Loucy (cell line): ENCODE measurements around the gene CUEDC1.

Source experiments
- H2AFZ ChIP-seq: fragments of 200-600 bp; sonication (generic); 2 replicates; pipeline ENCODE4 v1.6.0; 2016; ENCODE audit warnings: antibody characterized with exemption, mild to moderate bottlenecking, low read length, moderate library complexity
- H3F3A ChIP-seq: fragments of 200-600 bp; 2 replicates; pipeline ENCODE4 v1.6.0; 2016; ENCODE audit warnings: antibody characterized with exemption, low read depth, mild to moderate bottlenecking
- H3K27me3 ChIP-seq: fragments of 200-600 bp; sonication (generic); 2 replicates; pipeline ENCODE4 v1.6.1; 2014; ENCODE audit warnings: low read length, mild to moderate bottlenecking; ENCODE audit not compliant: insufficient read depth, poor library complexity, severe bottlenecking
- H3K36me3 ChIP-seq: fragments of 200-600 bp; sonication (generic); 2 replicates; pipeline ENCODE4 v1.6.1; 2016; ENCODE audit warnings: low read length; ENCODE audit not compliant: insufficient read depth
- H3K4me1 ChIP-seq: fragments of 200-600 bp; sonication (generic); 2 replicates; pipeline ENCODE4 v1.5.1; 2014; ENCODE audit warnings: low read length, mild to moderate bottlenecking; ENCODE audit not compliant: insufficient read depth, poor library complexity, severe bottlenecking
- H3K4me2 ChIP-seq: fragments of 200-600 bp; sonication (generic); 2 replicates; pipeline ENCODE4 v1.6.0; 2014; ENCODE audit warnings: antibody characterized with exemption, low read length, low read depth, mild to moderate bottlenecking; ENCODE audit not compliant: poor library complexity, severe bottlenecking
- H3K4me3 ChIP-seq: fragments of 200-600 bp; sonication (generic); 2 replicates; pipeline ENCODE4 v1.5.1; 2014; ENCODE audit warnings: low read length, mild to moderate bottlenecking, mixed read lengths; ENCODE audit not compliant: poor library complexity, severe bottlenecking
- H3K79me2 ChIP-seq: fragments of 200-600 bp; sonication (generic); 2 replicates; pipeline ENCODE4 v1.6.1; 2014; ENCODE audit warnings: low read length; ENCODE audit not compliant: insufficient read depth
- H3K9ac ChIP-seq: fragments of 200-600 bp; sonication (generic); 2 replicates; pipeline ENCODE4 v1.6.0; 2014; ENCODE audit warnings: mild to moderate bottlenecking, low read depth, low read length, moderate library complexity; ENCODE audit not compliant: poor library complexity, severe bottlenecking
- H3K9me2 ChIP-seq: fragments of 200-600 bp; sonication (generic); replicated peaks from 2 replicates; pipeline ENCODE4 v1.6.1; 2016; ENCODE audit warnings: low read depth, low read length, mixed read lengths
- H3K9me3 ChIP-seq: fragments of 200-600 bp; sonication (generic); 2 replicates; pipeline ENCODE4 v1.6.1; 2014; ENCODE audit warnings: mild to moderate bottlenecking, antibody characterized with exemption, low read length, low read depth; ENCODE audit not compliant: insufficient read depth
- H4K20me1 ChIP-seq: fragments of 200-600 bp; sonication (generic); 2 replicates; pipeline ENCODE4 v1.6.0; 2014; ENCODE audit warnings: antibody characterized with exemption, low read length, mild to moderate bottlenecking; ENCODE audit not compliant: insufficient read depth, poor library complexity, severe bottlenecking
- EZH2phosphoT487 ChIP-seq: fragments of 200-600 bp; IDR thresholded peaks from 2 replicates; pipeline ENCODE4 v1.6.1; 2018; ENCODE audit warnings: antibody characterized with exemption, mild to moderate bottlenecking, moderate library complexity, borderline replicate concordance
- TF ChIP-seq, protein P1 (sequence below): fragments of 200-600 bp; sonication (generic); conservative IDR thresholded peaks from 2 replicates; pipeline ENCODE4 v1.5.1; 2014; ENCODE audit warnings: mild to moderate bottlenecking, antibody characterized with exemption, low read length

Gene CUEDC1

DNA sequence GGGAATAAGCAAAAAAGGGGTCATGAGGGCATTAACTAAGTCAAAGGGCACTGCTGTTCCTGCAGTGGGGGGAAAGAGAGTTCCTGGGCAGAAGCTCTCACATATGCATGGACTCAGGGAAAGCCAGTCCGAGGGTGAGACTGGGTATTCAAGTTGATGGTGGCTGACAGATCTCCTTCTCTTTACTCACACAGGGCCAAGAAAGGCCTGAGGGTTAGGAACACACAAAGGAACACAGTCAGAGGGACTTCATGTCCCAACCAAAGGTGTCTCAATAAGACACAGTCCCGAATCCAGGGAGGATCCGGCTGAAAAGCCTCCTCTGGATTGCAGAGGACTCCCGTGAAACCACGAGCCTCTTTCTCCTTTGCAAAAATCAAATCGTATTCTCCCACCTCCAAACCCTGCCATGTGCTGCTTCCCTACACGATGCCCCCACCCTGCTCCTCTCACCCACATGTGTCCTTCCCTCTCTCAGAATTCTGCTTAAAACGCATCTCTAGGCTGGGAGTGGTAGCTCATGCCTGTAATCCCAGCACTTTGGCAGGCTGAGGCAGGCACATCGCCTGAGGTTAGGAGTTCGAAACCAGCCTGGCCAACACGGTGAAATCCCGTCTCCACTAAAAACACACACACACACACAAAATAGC, 23.6 kb downstream of the CUEDC1 start:
- peaks cover 9% of the 10 kb centered on the region for H3K4me1 ChIP-seq
- no peaks in the 10 kb centered on the region for H3K9me2 ChIP-seq
- H3K27me3 ChIP-seq: no peaks in the 10 kb centered on the region
- no peaks in the 10 kb centered on the region for H4K20me1 ChIP-seq
- no peak overlapping the region for H2AFZ ChIP-seq
- no peaks in the 10 kb centered on the region for H3K79me2 ChIP-seq
- TF ChIP-seq, protein P1, sequence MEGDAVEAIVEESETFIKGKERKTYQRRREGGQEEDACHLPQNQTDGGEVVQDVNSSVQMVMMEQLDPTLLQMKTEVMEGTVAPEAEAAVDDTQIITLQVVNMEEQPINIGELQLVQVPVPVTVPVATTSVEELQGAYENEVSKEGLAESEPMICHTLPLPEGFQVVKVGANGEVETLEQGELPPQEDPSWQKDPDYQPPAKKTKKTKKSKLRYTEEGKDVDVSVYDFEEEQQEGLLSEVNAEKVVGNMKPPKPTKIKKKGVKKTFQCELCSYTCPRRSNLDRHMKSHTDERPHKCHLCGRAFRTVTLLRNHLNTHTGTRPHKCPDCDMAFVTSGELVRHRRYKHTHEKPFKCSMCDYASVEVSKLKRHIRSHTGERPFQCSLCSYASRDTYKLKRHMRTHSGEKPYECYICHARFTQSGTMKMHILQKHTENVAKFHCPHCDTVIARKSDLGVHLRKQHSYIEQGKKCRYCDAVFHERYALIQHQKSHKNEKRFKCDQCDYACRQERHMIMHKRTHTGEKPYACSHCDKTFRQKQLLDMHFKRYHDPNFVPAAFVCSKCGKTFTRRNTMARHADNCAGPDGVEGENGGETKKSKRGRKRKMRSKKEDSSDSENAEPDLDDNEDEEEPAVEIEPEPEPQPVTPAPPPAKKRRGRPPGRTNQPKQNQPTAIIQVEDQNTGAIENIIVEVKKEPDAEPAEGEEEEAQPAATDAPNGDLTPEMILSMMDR: no peak
- no peak for TF ChIP-seq EZH2phosphoT487
- no peak overlapping the region for H3K4me2 ChIP-seq
- H3K4me3 ChIP-seq: no peak overlapping the region
- H3K9ac ChIP-seq: no peak overlapping the region
- H3K36me3 ChIP-seq: no peaks in the 10 kb centered on the region
- no peaks in the 10 kb centered on the region for H3K9me3 ChIP-seq
- H3F3A ChIP-seq: no peaks in the 10 kb centered on the region

- Histone ChIP-seq H3K79me2 (no peaks in the 10 kb centered on the region), H3K4me1 (peaks cover 6% of the 10 kb centered on the region), H3K4me3 (no peak overlapping the region), H3K36me3 (no peaks in the 10 kb centered on the region), H3K9me3 (no peaks in the 10 kb centered on the region), H4K20me1 (no peaks in the 10 kb centered on the region), H3K9ac (no peak overlapping the region), H3K27me3 (no peaks in the 10 kb centered on the region), H2AFZ (no peak overlapping the region), H3K9me2 (no peaks in the 10 kb centered on the region), H3K4me2 (no peak overlapping the region), H3F3A (no peaks in the 10 kb centered on the region)
- no peak for TF ChIP-seq EZH2phosphoT487
- TF ChIP-seq, protein P1: no peak
Observed at GRCh38 chr17:57930239-57930638, 25.0 kb downstream of the CUEDC1 start.

GRCh38 chr17:57929386-57929785, 25.8 kb downstream of the CUEDC1 start:
- Histone ChIP-seq H3K4me3 (no peak overlapping the region), H3K79me2 (no peaks in the 10 kb centered on the region), H3K9ac (no peak overlapping the region), H4K20me1 (no peaks in the 10 kb centered on the region), H3K36me3 (no peaks in the 10 kb centered on the region), H3K27me3 (no peaks in the 10 kb centered on the region), H2AFZ (no peak overlapping the region; the same call in 1 of the 2 replicates), H3K4me2 (no peak overlapping the region), H3K9me2 (no peaks in the 10 kb centered on the region), H3K4me1 (peaks cover 14% of the 10 kb centered on the region), H3F3A (no peaks in the 10 kb centered on the region), H3K9me3 (no peaks in the 10 kb centered on the region)
- TF ChIP-seq, protein P1: no peak
- no peak for TF ChIP-seq EZH2phosphoT487
